Vagina (tissue), 2 donors: ENCODE measurements around the gene CLCN6.

ENCODE experiments used
- POLR2A ChIP-seq, 2 donors: fragments of 450-650 bp; IDR thresholded peaks; one replicate each; pipeline ENCODE4 v1.6.1; 2017; ENCODE audit warnings: antibody characterized with exemption in 2 of 2, mild to moderate bottlenecking in 2 of 2, moderate library complexity in 2 of 2
- TF ChIP-seq, protein P1 (sequence below), 3 experiments: fragments of 450-650 bp in 2 of 3; fragments of 200-600 bp in 1 of 3; sonication (generic) in 1 of 3; IDR thresholded peaks; one replicate each; pipeline ENCODE4 v1.5.1; 2017 to 2019; ENCODE audit warnings: antibody characterized with exemption in 3 of 3, mild to moderate bottlenecking in 2 of 3, moderate library complexity in 2 of 3

DNA sequence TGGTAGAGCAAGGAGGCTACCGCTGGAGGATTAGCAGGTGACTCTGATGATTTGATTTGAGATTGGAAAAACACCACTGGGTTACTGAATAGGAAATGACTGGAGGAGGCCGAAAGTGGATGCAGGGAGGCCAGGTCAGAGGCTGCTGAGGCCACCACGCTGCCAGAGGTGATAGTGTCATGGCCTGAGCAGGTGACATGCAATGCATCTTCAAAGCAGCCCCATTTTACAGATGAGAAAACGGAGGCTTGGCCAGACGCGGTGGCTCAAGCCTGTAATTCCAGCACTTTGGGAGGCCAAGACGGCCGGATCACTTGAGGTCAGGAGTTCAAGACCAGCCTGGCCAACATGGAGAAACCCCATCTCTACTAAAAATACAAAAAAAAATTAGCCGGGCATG, 31.2 kb upstream of the CLCN6 start:
- TF ChIP-seq, protein P1, sequence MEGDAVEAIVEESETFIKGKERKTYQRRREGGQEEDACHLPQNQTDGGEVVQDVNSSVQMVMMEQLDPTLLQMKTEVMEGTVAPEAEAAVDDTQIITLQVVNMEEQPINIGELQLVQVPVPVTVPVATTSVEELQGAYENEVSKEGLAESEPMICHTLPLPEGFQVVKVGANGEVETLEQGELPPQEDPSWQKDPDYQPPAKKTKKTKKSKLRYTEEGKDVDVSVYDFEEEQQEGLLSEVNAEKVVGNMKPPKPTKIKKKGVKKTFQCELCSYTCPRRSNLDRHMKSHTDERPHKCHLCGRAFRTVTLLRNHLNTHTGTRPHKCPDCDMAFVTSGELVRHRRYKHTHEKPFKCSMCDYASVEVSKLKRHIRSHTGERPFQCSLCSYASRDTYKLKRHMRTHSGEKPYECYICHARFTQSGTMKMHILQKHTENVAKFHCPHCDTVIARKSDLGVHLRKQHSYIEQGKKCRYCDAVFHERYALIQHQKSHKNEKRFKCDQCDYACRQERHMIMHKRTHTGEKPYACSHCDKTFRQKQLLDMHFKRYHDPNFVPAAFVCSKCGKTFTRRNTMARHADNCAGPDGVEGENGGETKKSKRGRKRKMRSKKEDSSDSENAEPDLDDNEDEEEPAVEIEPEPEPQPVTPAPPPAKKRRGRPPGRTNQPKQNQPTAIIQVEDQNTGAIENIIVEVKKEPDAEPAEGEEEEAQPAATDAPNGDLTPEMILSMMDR (IDR thresholded peaks at IDR 0.05), result no peak
- TF ChIP-seq POLR2A (IDR thresholded peaks at IDR 0.05), result no peak
